Activated CD8-positive, alpha-beta T cell treated with anti-CD3 and anti-CD28 coated beads for 36 hours (primary cell): ENCODE measurements around the gene PSMB11. TPM values are rescaled to one million over a fixed set of nuclear protein-coding genes. Genes with fewer than 3 reads are reported as not detected.
A peak's percentile ranks its signal among the peaks of the same experiment; 100 is the strongest.

Source experiments
- ATAC-seq: fragments of 200-7000 bp; cut with Tn5 transposase; one replicate; pipeline ENCODE4 v1.10.0; 2021; ENCODE audit warnings: mild to moderate bottlenecking, moderate library complexity
- CTCF ChIA-PET: fragments of 350-600 bp; sonication (Branson Sonifier 250); formaldehyde crosslinking; loops from one replicate; lab custom pipeline; 2021; ENCODE audit warnings: antibody characterized with exemption; lab: Charles Lee
- POLR2A ChIA-PET: fragments of 350-600 bp; sonication (Branson Sonifier 250); formaldehyde crosslinking; loops from one replicate; lab custom pipeline; 2021; ENCODE audit warnings: antibody characterized with exemption; lab: Charles Lee
- DNase-seq: peaks from one replicate; pipeline ENCODE4 v3.0.0-alpha.2; 2020
- H3K27ac Mint-ChIP-seq: one replicate; pipeline ENCODE4 v1.8.0; 2021; ENCODE audit warnings: mild to moderate bottlenecking, mixed read lengths
- H3K27me3 Mint-ChIP-seq: one replicate; pipeline ENCODE4 v1.8.0; 2021; ENCODE audit warnings: mixed read lengths
- H3K36me3 Mint-ChIP-seq: one replicate; pipeline ENCODE4 v1.8.0; 2021; ENCODE audit warnings: low read depth, mixed read lengths
- H3K4me1 Mint-ChIP-seq: one replicate; pipeline ENCODE4 v1.8.0; 2021; ENCODE audit warnings: low read depth, mixed read lengths
- H3K4me3 Mint-ChIP-seq: one replicate; pipeline ENCODE4 v1.8.0; 2021; ENCODE audit warnings: mild to moderate bottlenecking, moderate library complexity, mixed read lengths
- H3K9me3 Mint-ChIP-seq: one replicate; pipeline ENCODE4 v1.8.0; 2021; ENCODE audit warnings: mixed read lengths
- CTCF ChIP-seq: fragments of 200-600 bp; IDR thresholded peaks from one replicate; pipeline ENCODE4 v1.8.0; 2022; ENCODE audit warnings: antibody characterized with exemption, mild to moderate bottlenecking
- intact Hi-C: fragments of 100-400 bp; cut with micrococcal nuclease; formaldehyde crosslinking; loops from one replicate; pipeline ENCODE4 v1.10.0; 2022
- total RNA-seq, 2 experiments: library from RNA; stranded (reverse); gene quantifications; one replicate each; pipeline ENCODE4 v1.2.3, GENCODE V29; 2021

The PSMB11 gene
- total RNA-seq, 2 experiments from 2014 or later = not detected

- Mint-ChIP-seq H3K9me3 (no peaks in the 10 kb centered on the region), H3K27ac (peak overlapping the region; percentile 97), H3K4me1 (peaks cover 34% of the 10 kb centered on the region), H3K4me3 (peak overlapping the region; percentile 91), H3K36me3 (no peaks in the 10 kb centered on the region), H3K27me3 (no peaks in the 10 kb centered on the region)
- ATAC-seq (peak; percentile 96), DNase-seq (peak; percentile 98)
- POLR2A ChIA-PET = interaction anchor here (0.6 to 2.8 kb wide), 33 partner anchors 10 to 315 kb away, joined by 3 to 32 read pairs (median 4); partner anchors contain the start of genes ACIN1, C14orf119, CDH24 and HAUS4
- CTCF ChIA-PET = interaction anchor here (0.8 to 4.1 kb wide), 32 partner anchors 9 to 113 kb away, joined by 3 to 65 read pairs (median 8); partner anchors contain the start of genes ACIN1, AJUBA, C14orf119 and CDH24
- intact Hi-C loops = loop anchor here (1.0 to 5.0 kb wide), 2 partner anchors 28 to 51 kb away; partner anchors contain the start of genes CDH24 and PSMB5
- peak; percentile 39 for TF ChIP-seq CTCF
Measured at GRCh38 chr14:23006544-23007419, 35.2 kb upstream of the PSMB11 start.

GRCh38 chr14:23008831-23009230, 33.2 kb upstream of the PSMB11 start:
- H3K4me3 Mint-ChIP-seq = peak overlapping the region; percentile 85
- no peaks in the 10 kb centered on the region for H3K9me3 Mint-ChIP-seq
- ChIA-PET POLR2A (interaction anchor here (0.6 to 2.8 kb wide), 6 partner anchors 8 to 424 kb away, joined by 3 to 27 read pairs (median 4); no protein-coding TSS in a partner anchor), CTCF (interaction anchor here (1.1 to 4.1 kb wide), 6 partner anchors 8 to 50 kb away, joined by 3 to 65 read pairs (median 41); partner anchors contain the start of genes AJUBA and CDH24)
- H3K27ac Mint-ChIP-seq = peak overlapping the region; percentile 92
- H3K36me3 Mint-ChIP-seq = no peaks in the 10 kb centered on the region
- peaks cover 34% of the 10 kb centered on the region for H3K4me1 Mint-ChIP-seq
- DNase-seq = no peak
- ATAC-seq = no peak
- no peak for TF ChIP-seq CTCF
- intact Hi-C loops = loop anchor here (5.0 kb wide), 1 partner anchor 48 kb away; the partner anchor contains the start of gene CDH24
- H3K27me3 Mint-ChIP-seq = no peaks in the 10 kb centered on the region

- Mint-ChIP-seq H3K27me3 (no peaks in the 10 kb centered on the region), H3K4me1 (peaks cover 34% of the 10 kb centered on the region), H3K4me3 (peak overlapping the region; percentile 85), H3K27ac (peak overlapping the region; percentile 92), H3K36me3 (no peaks in the 10 kb centered on the region), H3K9me3 (no peaks in the 10 kb centered on the region)
- DNase-seq = no peak
- intact Hi-C loops = loop anchor here (5.0 kb wide), 1 partner anchor 48 kb away; the partner anchor contains the start of gene CDH24
- CTCF ChIA-PET = interaction anchor here (1.1 to 4.1 kb wide), 5 partner anchors 7 to 49 kb away, joined by 3 to 65 read pairs (median 46); partner anchors contain the start of gene CDH24
- no peak for TF ChIP-seq CTCF
- ATAC-seq = no peak
- POLR2A ChIA-PET = interaction anchor here (1.1 to 1.5 kb wide), 2 partner anchors 7 to 14 kb away, joined by 3 to 6 read pairs; no protein-coding TSS in a partner anchor
Measured at GRCh38 chr14:23009483-23009938, 32.5 kb upstream of the PSMB11 start.

GRCh38 chr14:23009939-23010726, 31.9 kb upstream of the PSMB11 start, which contains the start of gene C14orf93:
C14orf93 (minus strand) TSS chr14:23010143; CDS start chr14:22999023, 11,120 bp downstream.
- Mint-ChIP-seq H3K36me3 (no peaks in the 10 kb centered on the region), H3K27ac (peak within 1 kb of the TSS; percentile 93), H3K4me1 (peaks cover 31% of the 10 kb centered on the region), H3K27me3 (no peaks in the 10 kb centered on the region), H3K9me3 (no peaks in the 10 kb centered on the region), H3K4me3 (peak within 1 kb of the TSS; percentile 85)
- ATAC-seq = peak; percentile 46
- CTCF ChIA-PET = interaction anchor here (0.9 to 3.2 kb wide), 5 partner anchors 9 to 48 kb away, joined by 3 to 20 read pairs (median 5); partner anchors contain the start of gene CDH24
- no peak for TF ChIP-seq CTCF
- peak; percentile 89 for DNase-seq
- POLR2A ChIA-PET = interaction anchor here (1.2 kb wide), 1 partner anchor 10 kb away, joined by 3 read pairs; no protein-coding TSS in a partner anchor
- intact Hi-C loops = loop anchor here (5.0 kb wide), 1 partner anchor 47 kb away; the partner anchor contains the start of gene CDH24
